ENCODE results near the gene SLCO2A1.

Gene SLCO2A1

DNA sequence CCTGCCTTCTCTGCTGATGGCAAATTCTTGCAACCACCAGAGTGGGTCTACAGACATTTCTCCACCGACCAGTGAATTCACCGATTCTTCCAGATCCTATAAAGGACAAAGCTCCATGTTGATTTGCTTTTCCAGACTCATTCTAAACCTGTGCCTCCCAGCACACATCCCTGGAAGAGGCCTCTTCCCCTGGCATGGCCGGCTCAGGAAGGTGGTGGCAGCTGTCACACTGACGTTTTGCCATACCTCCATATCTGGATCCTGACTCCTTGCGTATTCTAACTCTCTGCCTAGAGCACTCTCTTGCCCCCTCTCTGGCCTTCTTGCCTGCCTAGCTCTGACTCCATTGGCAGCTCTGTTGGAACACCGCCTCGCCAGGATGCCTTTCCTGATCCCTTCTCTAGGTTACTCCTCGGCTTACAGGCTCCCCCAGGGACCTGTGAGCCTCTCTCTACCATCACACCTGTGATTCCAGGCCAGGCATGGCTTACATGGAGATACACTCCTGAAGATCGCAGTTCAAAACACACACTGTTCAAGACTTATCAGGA lies 31.0 kb downstream of the SLCO2A1 start:
- no peak for DNase-seq

DNA sequence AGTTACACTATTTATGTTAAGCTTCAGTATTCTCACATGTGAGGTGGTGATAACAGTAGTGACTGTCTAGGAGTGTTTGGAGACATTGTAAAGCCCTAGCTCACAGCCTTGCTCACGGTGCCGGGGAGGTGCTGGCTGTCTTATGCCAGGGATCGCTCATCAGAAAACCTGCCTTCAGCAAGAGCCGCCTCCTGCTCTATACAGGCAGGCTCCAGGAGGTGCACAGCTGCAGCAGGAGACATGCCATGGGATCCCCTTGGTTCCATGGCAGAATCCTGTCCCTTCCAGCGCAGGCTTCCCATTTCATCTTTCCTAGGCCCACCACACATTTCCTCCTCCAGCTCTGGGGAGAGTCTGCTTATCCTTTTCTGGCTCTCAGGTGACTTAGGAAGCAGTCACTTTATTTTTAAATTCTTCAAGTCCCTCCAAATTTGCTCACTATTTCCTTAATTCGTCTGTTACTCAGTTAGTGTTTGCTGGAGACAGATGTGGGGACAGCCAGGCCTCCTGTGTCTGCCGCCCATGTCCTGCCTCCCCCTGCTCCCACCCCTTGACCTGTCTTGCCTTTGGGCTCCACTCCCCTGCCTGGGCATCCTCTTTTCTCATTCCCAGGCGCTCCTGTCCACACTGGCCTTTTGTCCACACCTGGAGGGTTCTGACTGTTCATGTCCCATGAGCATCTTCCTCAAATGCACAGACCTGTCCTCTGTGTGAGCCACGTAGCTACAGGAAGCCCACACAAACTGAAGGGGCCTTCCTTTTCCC lies 31.7 kb downstream of the SLCO2A1 start:
- DNase-seq, result no peak

DNA sequence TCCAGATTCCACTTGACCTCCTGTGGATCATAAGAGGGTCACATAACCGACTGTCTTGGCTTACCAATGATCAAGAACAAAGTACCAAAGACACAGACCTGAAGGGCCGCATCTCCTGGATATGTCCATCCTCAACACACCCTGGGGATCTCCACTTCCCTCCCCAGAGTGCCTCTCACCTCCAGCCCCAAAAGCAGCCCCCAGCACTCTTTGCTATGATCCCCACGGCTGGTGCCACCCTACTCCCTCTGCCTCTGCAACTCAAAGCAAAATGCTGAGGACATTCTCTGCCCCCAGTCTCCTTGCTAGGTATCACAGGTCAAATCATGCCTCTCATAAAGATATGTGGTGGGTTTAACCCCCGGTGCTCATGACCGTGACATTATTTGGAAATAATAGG lies 32.7 kb downstream of the SLCO2A1 start:
- no peak for DNase-seq

DNA sequence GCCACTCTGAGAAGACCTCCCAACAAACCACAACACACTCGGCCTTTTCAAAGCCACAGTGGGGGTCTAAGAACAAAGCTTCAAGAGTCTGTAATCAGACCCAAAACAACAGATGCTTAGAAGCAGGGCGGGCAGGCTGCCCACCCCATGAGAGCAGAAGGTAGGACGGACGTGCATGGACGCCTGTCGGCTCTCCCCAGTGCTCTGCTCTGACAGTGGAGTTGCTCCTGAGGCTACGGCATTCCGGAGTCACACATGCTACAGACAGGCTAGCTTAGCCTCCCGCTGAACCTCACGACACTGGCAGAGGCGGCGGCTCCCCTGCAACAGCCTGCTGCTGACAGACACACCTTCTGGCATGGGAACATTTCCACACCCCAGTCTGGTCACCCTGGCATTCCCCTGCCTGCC lies 33.5 kb downstream of the SLCO2A1 start:
- DNase-seq, result no peak

DNA sequence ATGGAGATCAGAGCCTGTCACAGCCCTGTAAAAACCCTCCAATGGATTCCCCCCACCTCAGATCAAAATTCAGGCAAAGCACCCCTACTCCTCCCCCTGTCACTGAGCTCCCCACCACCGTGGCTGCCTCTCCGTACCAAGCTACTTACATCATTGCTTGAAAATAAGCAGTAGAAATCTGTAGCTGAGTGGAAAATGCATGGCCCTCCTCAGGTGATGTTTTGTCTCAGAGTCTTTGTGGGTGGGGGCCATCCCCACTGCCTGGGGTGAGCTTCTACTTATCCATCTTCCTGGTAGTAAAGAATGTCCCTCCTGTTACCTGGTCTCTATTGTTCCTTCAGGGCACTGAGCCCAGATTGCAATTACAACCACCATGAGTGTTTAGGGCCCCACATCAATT lies 34.5 kb downstream of the SLCO2A1 start:
- DNase-seq, result no peak

DNA sequence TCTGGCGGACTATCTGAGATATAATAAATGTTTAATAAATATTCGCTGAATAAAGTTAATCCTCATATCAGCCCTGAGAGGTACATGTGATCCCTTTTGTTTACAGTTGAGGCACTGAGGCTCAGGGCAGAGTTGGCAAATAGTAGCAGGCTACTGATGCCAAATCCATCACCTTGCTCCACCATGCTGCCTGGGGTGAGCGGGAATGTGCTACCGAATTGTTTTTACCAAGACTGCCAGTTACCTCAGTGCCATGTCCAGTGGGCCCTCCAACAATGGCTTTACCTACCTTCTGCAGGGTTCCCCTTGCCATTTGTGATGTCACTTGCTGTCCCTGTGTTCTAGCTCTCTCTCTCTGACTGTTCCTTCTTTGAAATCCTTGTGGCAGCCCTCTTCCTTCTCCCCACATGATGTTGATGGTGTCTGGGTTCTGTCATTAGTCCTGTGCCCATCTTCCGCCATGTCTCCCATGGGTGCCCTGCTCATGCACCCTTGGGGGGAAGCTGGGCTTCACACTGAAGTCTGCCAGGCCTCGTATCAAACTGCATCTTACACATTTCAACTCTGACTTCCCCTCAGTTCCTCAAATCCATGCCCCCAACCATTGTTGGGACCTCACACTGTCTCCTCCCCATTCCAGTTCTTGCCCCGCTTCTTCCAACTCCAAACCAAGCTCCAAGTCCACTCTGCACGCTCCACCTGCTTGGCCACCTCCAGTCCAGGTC lies 35.4 kb downstream of the SLCO2A1 start:
- no peak for DNase-seq

DNA sequence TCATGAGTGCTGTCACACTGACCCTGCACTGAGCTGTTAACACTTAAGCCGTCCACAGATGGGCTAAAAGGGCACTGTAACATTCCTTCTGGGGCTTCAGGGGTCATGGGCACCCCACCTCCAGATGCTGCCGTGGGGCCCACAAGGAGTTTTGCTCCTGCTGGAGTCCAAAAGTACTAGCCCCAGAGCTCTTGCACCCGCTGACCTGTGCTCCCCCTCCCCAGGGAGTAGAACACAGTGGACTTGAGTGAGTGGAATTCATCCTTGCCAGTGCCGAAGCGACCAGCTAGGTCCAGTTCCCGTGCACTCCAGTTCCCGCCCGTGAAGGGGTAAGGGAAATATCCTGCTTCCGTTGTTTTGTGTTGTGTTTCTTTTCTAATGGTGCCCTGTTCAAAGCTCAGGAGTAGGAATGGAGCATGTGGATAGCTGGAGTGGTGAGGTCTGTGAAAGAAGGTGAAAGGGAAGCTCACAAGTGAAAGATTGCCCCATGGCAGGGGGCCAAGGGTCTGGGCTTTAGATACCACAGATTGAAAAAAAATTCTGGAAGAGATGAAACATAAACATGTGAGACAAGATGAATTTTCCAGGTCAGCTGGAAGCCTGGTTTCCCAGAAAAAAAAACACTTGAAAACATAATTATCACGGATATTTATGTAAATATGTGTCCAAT lies 36.6 kb downstream of the SLCO2A1 start:
- no peak for DNase-seq

DNA sequence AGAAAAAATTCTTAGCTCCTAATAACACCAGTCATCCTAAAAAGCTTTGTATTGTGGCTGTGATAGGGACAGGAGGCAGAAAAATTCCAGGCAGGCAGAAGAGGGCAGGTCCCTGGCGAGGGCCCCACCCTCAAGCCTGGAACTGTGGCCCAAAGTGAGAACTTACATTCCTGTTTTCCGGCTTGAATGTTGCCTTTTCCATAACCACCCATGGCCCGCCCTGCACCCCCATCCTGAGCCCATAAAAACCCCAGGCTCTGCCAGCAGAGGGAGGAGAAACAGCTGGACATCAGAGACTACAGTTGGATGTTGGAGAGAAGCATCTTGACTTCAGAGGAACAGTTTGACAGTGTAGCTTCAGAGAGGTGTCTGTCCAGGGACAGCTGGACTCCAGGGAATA lies 37.3 kb downstream of the SLCO2A1 start:
- no peak for DNase-seq

DNA sequence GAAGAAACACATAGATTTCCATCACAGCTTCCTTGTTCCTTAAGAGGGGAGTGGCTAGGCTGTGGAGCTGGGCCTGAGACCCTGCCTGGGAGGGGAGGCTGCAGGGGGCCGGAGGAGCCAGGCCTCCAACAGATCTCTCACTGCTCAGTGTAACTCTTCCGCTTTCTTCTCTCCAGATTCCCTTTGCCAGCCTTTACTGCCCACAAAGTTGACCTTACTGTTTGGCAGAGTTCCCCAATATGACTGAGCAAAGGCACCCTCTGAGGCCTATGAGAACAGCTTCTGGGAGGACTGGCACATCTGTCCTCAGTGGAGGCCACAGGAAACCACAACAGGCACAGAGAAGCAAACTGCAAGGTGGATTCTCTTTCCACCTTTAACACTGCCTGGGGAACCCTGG lies 38.1 kb downstream of the SLCO2A1 start:
- no peak for DNase-seq

DNA sequence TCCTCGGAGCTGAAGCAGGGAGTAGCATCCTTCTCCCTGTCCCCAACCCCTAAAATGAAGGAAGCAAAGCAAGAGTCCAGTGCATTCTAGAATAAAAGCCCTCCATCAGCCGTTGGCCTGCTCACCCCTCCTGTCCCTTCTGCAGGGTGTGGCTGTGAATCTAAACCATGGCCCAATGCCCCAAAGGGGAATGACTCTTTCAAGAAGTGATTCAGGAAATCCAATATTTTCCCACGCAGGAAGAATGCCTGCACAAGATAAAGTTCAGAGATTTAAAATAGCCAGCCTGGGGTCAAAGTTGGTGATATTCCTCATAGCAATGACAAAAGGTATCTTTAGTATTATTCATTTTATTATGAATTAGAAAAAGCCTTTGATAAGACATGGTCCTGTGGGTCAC lies 38.5 kb downstream of the SLCO2A1 start:
- DNase-seq, result no peak

DNA sequence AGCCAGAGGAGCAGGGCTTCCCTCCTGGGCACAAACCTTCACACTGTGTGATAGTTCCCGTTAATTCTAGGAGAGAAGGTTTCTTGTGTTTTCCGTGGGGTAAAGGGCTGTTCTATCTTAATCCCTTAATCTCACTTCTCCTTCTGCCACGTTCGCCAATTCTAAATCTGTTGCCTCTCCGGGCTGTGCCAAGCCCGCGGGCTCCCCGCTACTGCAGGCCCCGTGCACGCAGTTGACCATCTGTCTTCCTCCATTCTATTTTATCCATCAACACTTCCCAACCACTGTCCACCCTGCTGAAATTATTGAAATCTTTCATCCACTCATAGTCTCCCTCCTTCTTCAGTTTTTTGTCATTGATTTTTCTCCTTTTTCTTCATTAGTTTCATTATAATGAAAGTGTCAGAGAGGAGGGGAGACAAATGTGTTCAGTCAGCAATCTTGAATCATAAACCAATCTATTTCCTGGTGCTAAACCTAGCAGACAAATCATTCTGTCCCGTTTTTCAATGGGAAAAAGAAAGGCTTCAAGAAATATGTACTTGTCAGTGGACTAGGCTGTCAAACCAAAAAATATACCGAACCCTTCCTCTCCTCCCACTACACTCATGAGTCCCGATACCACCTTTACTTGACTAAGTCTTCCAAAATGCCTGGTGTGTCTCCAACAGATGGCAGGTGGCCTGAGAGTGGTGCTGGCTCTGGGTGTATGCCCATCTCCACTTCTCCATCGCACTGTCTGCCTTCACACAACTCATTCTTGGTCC lies 39.6 kb downstream of the SLCO2A1 start:
- DNase-seq, result no peak

DNA sequence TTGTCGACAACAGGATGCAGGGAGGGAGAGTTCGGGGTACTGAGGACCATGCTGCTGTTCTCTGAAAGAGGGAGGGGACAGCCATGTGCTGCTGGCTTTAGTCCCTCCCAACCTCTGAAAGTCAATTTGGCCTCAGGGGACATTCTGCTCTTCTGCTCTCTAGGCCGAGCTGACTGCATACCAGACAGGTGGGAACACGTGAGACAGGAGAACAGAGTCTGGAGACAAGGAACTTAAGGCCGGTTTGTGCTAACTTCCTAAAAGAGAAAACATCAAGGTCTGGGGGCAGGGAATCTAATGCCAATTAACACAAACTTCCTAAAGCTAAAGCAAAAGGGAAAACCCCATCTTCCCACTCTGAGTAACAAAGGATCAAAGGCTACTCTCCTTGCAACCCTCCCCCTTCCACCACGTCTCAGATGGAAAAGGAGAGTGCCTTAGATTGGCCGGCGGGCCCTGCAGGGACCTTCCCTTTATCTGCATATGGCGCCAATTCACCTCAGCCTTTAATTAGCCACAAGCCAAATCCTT lies 41.0 kb downstream of the SLCO2A1 start:
- DNase-seq, result no peak

DNA sequence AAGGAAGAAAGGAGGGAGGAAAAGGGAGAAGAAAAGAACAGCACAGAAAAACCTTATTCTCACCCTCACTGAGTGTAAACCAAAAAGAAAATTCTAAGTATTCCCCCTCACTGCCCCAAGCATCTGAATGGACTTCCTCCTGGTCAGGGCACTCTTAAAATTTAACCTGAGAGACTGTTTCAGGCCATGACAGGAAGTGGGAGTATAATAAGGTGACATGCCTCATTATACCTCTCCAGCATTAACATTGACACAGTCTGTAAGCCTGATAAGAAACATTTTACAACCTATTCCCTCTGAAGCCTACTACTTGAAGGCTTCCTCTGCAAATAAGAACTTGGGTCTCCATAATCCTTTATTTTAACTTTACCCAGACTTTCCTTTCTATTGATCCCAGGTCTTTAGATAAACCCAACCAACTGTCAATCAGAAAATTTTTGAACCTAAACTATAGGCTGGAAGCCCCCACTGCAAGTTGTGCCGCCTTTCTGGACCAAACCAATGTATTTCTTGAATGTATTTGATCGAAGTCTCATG lies 41.7 kb downstream of the SLCO2A1 start:
- no peak for DNase-seq

DNA sequence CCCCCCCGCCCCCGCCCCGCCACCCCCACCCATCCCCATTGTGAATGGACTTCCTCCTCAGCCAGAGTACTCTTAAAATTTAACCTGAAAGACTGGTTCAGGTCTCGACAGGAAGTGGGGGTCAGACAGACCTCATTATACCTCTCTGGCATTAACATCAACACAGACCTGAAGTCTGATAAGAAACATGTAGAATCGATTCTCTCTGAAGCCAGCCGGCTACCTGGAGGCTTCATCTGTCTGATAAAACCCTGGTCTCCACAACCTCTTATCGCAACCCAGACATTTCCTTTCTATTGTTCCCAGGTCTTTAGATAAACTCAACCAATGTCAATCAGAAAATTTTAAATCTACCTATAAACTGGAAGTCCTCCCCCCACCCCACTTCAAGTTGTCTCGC lies 42.6 kb downstream of the SLCO2A1 start:
- DNase-seq, result no peak

DNA sequence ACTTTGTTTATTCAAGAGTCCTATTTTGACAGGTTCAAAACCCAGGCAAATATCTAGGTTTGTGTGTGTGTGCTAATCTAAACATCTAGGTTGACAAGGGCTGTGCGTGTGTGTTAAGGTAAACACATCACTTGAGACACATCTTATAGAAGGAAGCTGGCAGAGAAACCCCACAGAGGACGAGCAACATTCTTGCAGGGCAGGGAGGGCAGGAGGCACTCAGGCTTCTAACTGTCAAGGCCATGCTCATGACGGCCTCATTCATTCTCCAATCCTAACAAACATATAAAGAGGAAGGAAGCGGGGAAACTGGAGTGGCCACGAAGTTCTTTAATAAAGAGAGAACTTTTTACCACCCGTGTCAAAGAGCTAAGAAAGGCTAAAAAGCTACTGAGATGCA lies 43.4 kb downstream of the SLCO2A1 start:
- DNase-seq, result no peak

DNA sequence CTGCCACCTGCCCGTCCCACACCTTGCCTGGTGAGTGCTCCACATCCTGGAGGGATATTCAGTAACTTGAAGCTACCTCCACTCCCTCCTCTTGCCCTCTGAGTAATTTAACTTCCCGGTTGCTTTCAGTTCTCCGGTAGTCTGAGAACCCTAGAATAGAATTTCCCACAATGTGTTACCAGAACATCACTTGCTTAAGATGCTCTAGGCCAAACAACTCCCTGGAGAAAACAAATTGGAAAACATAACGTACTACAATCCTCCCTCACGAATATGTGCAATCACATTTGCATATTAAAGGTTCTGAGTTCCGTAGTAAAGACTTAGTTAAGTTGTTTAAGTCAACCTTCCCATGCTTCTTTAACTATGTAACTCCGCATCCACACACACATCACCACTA lies 44.8 kb downstream of the SLCO2A1 start:
- no peak for DNase-seq

DNA sequence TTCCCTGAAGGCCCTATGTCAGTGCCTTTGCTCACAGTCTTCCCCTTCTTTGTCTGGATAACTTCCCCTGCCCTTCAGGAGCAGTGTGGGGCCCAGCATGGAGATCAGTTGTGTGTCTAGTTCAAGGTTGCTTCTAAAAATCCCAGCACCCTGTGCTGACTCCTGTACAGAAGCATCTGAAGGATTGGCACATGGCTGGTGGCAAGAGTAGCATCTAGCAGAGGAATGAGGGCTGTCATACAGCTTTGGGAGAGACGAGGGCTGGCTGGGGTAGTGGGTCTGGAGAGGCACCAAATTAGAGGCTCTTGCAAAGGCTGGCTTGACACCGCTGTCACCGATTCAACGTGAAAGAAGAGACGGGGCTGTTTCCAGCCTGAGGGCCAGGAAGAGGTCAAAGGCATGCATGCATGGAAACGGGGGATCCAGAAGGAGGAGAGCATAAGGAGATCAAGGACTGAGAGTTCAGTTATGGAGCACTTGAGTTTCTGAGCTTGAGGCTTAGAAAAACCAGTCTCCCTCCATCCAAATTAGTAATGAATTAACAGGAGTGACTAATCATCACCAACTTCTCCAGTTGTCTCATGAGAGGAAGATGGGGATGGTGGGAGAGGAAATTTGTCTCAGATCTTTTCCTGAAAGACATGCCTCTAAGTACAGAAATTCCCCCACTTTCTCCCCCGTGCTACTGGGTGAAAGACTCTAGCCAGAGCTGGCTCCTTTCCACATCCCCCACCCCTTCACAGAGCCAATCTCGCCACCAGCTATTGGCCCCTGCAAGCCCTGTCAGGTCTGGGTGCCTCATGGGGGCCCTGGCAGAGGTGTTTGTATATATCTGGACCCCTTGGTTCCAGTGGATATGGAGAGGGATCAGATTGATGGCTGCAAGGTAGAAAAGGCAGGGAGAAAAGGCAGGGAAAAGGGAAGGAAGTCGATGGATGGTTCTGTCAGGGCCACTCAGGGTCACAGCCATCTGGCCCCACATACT lies 45.9 kb downstream of the SLCO2A1 start:
- no peak for DNase-seq

DNA sequence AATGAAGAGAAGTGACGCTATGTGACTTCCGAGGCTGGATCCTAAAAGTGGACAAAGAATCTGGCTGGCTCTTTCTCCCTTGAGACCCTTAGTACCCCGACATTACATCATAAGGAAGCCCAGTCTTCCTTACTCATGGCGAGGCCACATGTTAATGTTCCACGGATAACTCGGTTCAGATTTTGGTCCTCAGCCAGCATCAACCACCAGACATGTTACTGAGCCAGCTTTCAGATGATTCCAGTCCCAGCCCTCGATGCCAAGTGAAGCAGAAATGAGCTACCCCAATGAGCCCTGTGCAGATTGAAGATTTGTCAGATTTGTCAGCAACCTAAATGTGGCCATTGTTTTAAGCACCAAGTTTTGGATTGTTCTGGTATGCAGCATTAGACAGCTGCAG lies 46.6 kb downstream of the SLCO2A1 start:
- no peak for DNase-seq

DNA sequence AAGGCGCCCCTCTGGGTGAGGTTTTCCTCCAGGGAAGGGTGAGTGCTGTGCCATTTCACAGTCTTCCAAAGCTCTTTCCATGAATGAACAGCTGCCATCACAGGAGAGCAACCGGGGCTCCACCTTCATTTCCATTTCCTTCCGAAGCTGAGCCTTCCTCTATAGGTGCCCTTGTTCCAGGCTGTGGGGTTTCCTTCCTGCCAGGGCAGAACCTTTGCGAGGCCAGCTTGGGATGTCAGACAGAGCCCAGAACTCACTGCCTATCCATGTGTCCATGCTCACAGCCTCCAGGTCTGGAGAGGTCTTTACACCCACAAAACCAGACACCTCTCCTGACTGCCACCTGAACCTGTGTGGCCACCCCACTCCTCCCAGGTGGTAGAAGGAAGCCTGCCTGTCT lies 49.2 kb downstream of the SLCO2A1 start:
- DNase-seq, result no peak

DNA sequence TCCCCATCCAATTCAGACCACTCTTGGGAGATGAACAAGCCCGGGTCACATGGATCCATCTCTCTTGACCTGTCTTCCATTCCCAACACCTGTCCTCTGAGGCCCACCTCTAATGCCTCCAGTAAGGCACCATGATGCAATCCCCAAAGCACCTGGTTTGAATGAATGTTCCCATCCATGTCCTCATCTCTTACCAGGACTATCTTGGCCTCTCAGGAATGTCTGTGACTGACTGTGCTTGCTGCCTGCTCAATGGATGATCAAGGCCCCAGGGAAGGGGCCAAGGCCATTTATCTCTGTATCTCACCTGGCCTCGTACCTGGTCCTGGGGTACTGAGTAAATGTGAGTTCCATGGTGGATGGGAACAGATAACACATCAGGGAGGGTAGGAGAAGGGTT lies 49.7 kb downstream of the SLCO2A1 start:
- DNase-seq, result no peak

DNA sequence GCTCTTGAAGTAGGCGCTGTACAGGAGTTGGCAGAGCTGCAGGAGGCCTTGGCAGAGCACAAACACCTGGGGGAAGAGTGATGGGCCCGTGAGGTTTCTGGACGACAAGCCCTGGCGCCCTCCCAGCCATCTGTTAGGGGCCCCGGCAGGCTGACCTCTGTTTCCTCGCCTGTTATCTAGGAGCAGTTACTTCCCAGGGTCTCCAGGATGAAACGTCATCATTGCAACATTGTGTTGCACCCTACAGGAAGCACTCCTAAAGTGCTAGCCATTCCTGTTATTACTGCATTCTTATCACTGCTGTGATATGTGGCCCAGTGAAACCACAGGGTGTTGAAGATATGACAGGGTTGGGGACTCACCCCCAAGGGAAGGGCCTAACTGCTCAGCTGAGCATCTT lies 50.2 kb downstream of the SLCO2A1 start:
- DNase-seq, result no peak
